Naive thymus-derived CD4-positive, alpha-beta T cell (primary cell): ENCODE data around the gene H2AZ1. TPM values are rescaled to one million over a fixed set of nuclear protein-coding genes. Genes with fewer than 3 reads are reported as not detected.

Experiments
- ATAC-seq: fragments of 150-1000 bp; cut with Tn5 transposase; 2 replicates; pipeline ENCODE4 v1.10.0; 2021; ENCODE audit warnings: mild to moderate bottlenecking, moderate library complexity
- CTCF ChIA-PET: fragments of 350-600 bp; sonication (Branson Sonifier 250); formaldehyde crosslinking; loops from one replicate; lab custom pipeline; 2021; ENCODE audit warnings: antibody characterized with exemption; lab: Charles Lee
- POLR2A ChIA-PET: fragments of 350-600 bp; sonication (Branson Sonifier 250); formaldehyde crosslinking; loops from one replicate; lab custom pipeline; 2021; ENCODE audit warnings: antibody characterized with exemption, inconsistent platforms; lab: Charles Lee
- DNase-seq, 9 donors: peaks; one replicate each; pipeline versions ENCODE4 v3.0.0 to v3.0.0-alpha.2; 2020 to 2022; ENCODE audit warnings: mixed read lengths in 1 of 9
- H3K27ac ChIP-seq: one replicate; pipeline ENCODE4 v1.7.0; 2013; ENCODE audit warnings: mild to moderate bottlenecking, low read depth, low read length, moderate library complexity
- H3K27me3 ChIP-seq, 2 donors: one replicate each; pipeline ENCODE4 v1.7.0; 2013; ENCODE audit warnings: low read length in 2 of 2, mild to moderate bottlenecking in 2 of 2, moderate library complexity in 2 of 2; ENCODE audit not compliant: control insufficient read depth in 2 of 2, insufficient read depth in 2 of 2
- H3K36me3 ChIP-seq, 3 experiments: 1 replicate in 2 of 3; 2 replicates in 1 of 3; pipeline ENCODE4 v1.7.0; 2013; ENCODE audit warnings: low read length in 3 of 3, mild to moderate bottlenecking in 3 of 3, moderate library complexity in 1 of 3; ENCODE audit not compliant: insufficient read depth in 3 of 3, control insufficient read depth in 2 of 3
- H3K4me1 ChIP-seq, 2 donors: one replicate each; pipeline ENCODE4 v1.7.0; 2013; ENCODE audit warnings: low read length in 2 of 2, mild to moderate bottlenecking in 2 of 2, moderate library complexity in 1 of 2; ENCODE audit not compliant: control insufficient read depth in 2 of 2, insufficient read depth in 2 of 2
- H3K4me3 ChIP-seq: 2 replicates; pipeline ENCODE4 v1.7.0; 2013; ENCODE audit warnings: mild to moderate bottlenecking, low read length
- H3K9me3 ChIP-seq, 3 experiments: 1 replicate in 2 of 3; 2 replicates in 1 of 3; pipeline ENCODE4 v1.7.0; 2013; ENCODE audit warnings: low read length in 3 of 3; ENCODE audit not compliant: control insufficient read depth in 2 of 3
- H3K27ac Mint-ChIP-seq, 9 donors: one replicate each; pipeline ENCODE4 v1.8.0; 2020 to 2022; ENCODE audit warnings: mixed read lengths in 9 of 9, mild to moderate bottlenecking in 8 of 9, moderate library complexity in 5 of 9, inconsistent platforms in 2 of 9
- H3K27me3 Mint-ChIP-seq, 5 donors: one replicate each; pipeline ENCODE4 v1.8.0; 2021 to 2022; ENCODE audit warnings: mixed read lengths in 5 of 5, mild to moderate bottlenecking in 1 of 5
- H3K36me3 Mint-ChIP-seq, 5 donors: one replicate each; pipeline ENCODE4 v1.8.0; 2020 to 2022; ENCODE audit warnings: mixed read lengths in 5 of 5, mild to moderate bottlenecking in 3 of 5, inconsistent platforms in 1 of 5
- H3K4me1 Mint-ChIP-seq, 7 donors: one replicate each; pipeline ENCODE4 v1.8.0; 2020 to 2022; ENCODE audit warnings: mixed read lengths in 7 of 7, mild to moderate bottlenecking in 3 of 7, inconsistent platforms in 1 of 7
- H3K4me3 Mint-ChIP-seq, 10 donors: one replicate each; pipeline ENCODE4 v1.8.0; 2020 to 2022; ENCODE audit warnings: mild to moderate bottlenecking in 10 of 10, mixed read lengths in 10 of 10, moderate library complexity in 6 of 10, inconsistent platforms in 2 of 10
- H3K9me3 Mint-ChIP-seq, 11 donors: one replicate each; pipeline ENCODE4 v1.8.0; 2020 to 2022; ENCODE audit warnings: mixed read lengths in 11 of 11, mild to moderate bottlenecking in 4 of 11, inconsistent platforms in 1 of 11, moderate library complexity in 1 of 11
- intact Hi-C, 2 donors: fragments of 100-400 bp; cut with micrococcal nuclease; formaldehyde crosslinking; loops; one replicate each; pipeline ENCODE4 v1.15.1; 2023
- polyA plus RNA-seq, 2 donors: library from polyadenylated mRNA; unstranded; fragments of 300-500 nt; fragmentation: Illumina TruSeq; gene quantifications; one replicate each; pipeline ENCODE4 v1.2.3, GENCODE V29; 2021
- total RNA-seq, 6 experiments: library from RNA in 5 of 6; stranded (reverse) in 5 of 6; gene quantifications; 1 replicate in 5 of 6; 2 replicates in 1 of 6; pipeline ENCODE4 v1.2.3 and lab custom pipeline; 2021 to 2026

The H2AZ1 gene
- 100 to 1,000 TPM in 3 of 5 experiments, 10 to 100 TPM in 2; 82.2 to 407 (median 123) TPM for total RNA-seq
- polyA plus RNA-seq, result 100 to 1,000 TPM; 381 to 414 TPM
- 104 reads per million, percentile 85 among the genes with 10 or more reads in this experiment for total RNA-seq (lab: John Stamatoyannopoulos, UW)

GRCh38 chr4:99949999-99950912 is at the start of gene H2AZ1:
Gene H2AZ1, minus strand, starts transcription at chr4:99950275. Its CDS starts 105 bp downstream, at chr4:99950170.
- POLR2A ChIA-PET, result interaction anchor here (0.7 to 2.4 kb wide), 11 partner anchors 8 to 1294 kb away, joined by 3 to 13 read pairs (median 4); partner anchors contain the start of genes DAPP1, LAMTOR3 and TRMT10A

GRCh38 chr4:99998062-99998867 is 48.2 kb upstream of the H2AZ1 start:
- no peak overlapping the region for H3K27ac ChIP-seq
- Mint-ChIP-seq H3K27me3 (peaks cover 0 to 11% (median 2%) of the 10 kb centered on the region in 5 donors), H3K36me3 (no peaks in the 10 kb centered on the region), H3K4me1 (no peaks in the 10 kb centered on the region), H3K9me3 (no peaks in the 10 kb centered on the region), H3K4me3 (no peak overlapping the region), H3K27ac (no peak overlapping the region)
- ChIA-PET CTCF (interaction anchor here (1.2 kb wide), 1 partner anchor 51 kb away, joined by 3 read pairs; no protein-coding TSS in a partner anchor), POLR2A (interaction anchor here (0.7 kb wide), 1 partner anchor 33 kb away, joined by 4 read pairs; no protein-coding TSS in a partner anchor)
- H3K36me3 ChIP-seq, result no peaks in the 10 kb centered on the region
- ATAC-seq, result no peak
- no peaks in the 10 kb centered on the region for H3K4me1 ChIP-seq
- H3K4me3 ChIP-seq, result no peak overlapping the region
- DNase-seq, result no peak
- intact Hi-C loops, result no loop called here
- no peaks in the 10 kb centered on the region for H3K9me3 ChIP-seq
- no peaks in the 10 kb centered on the region for H3K27me3 ChIP-seq

More at GRCh38 chr4:99949999-99950912, at the start of gene H2AZ1:
- intact Hi-C loops, result loop anchor here (1.0 to 10.0 kb wide), 26 partner anchors 15 to 1807 kb away; partner anchors contain the start of genes ADH5 (in 2 of the 2), DAPP1 (in 2 of the 2), METAP1 (in 2 of the 2) and PPP3CA (in 2 of the 2)
- peak within 1 kb of the TSS; percentile 91 for H3K27ac ChIP-seq
- H3K27ac Mint-ChIP-seq, result no peak within 1 kb of the TSS
- H3K36me3 ChIP-seq, result peaks cover 0 to 5% (median 4%) of the 10 kb centered on the region in 3 experiments
- H3K9me3 Mint-ChIP-seq, result peaks cover 0 to 2% (median 0%) of the 10 kb centered on the region in 11 donors
- H3K27me3 ChIP-seq, result no peaks in the 10 kb centered on the region
- H3K4me3 Mint-ChIP-seq, result no peak within 1 kb of the TSS
- ATAC-seq, result peak; percentile 85
- no peaks in the 10 kb centered on the region for H3K9me3 ChIP-seq
- DNase-seq, result peak; percentile 84 to 98 (median 93)
- H3K4me1 Mint-ChIP-seq, result peaks cover 9 to 32% (median 23%) of the 10 kb centered on the region in 7 donors
- H3K27me3 Mint-ChIP-seq, result no peaks in the 10 kb centered on the region
- H3K4me3 ChIP-seq, result peak within 1 kb of the TSS; percentile 93
- peaks cover 0 to 18% (median 0%) of the 10 kb centered on the region in 5 donors for H3K36me3 Mint-ChIP-seq
- CTCF ChIA-PET, result interaction anchor here (0.9 to 1.4 kb wide), 4 partner anchors 104 to 143 kb away, joined by 3 to 7 read pairs (median 4); no protein-coding TSS in a partner anchor
- H3K4me1 ChIP-seq, result peaks cover 26 to 29% of the 10 kb centered on the region in 2 donors

GRCh38 chr4:99991741-99992140 is 41.7 kb upstream of the H2AZ1 start:
- Mint-ChIP-seq H3K4me1 (no peaks in the 10 kb centered on the region), H3K9me3 (no peaks in the 10 kb centered on the region), H3K27ac (no peak overlapping the region), H3K4me3 (no peak overlapping the region), H3K36me3 (no peaks in the 10 kb centered on the region), H3K27me3 (peaks cover 0 to 21% (median 11%) of the 10 kb centered on the region in 5 donors)
- no peaks in the 10 kb centered on the region for H3K27me3 ChIP-seq
- DNase-seq, result no peak
- H3K9me3 ChIP-seq, result no peaks in the 10 kb centered on the region
- ChIA-PET CTCF (no interaction called here), POLR2A (no interaction called here)
- no peak overlapping the region for H3K27ac ChIP-seq
- H3K4me1 ChIP-seq, result no peaks in the 10 kb centered on the region
- no peak for ATAC-seq
- no peak overlapping the region for H3K4me3 ChIP-seq
- no peaks in the 10 kb centered on the region for H3K36me3 ChIP-seq
- intact Hi-C loops, result no loop called here

- no peak overlapping the region for H3K4me3 ChIP-seq
- Mint-ChIP-seq H3K36me3 (no peaks in the 10 kb centered on the region), H3K4me3 (no peak overlapping the region), H3K4me1 (no peaks in the 10 kb centered on the region), H3K27ac (no peak overlapping the region), H3K9me3 (no peaks in the 10 kb centered on the region), H3K27me3 (peaks cover 0 to 27% (median 15%) of the 10 kb centered on the region in 5 donors)
- DNase-seq (no peak), ATAC-seq (no peak)
- H3K9me3 ChIP-seq, result no peaks in the 10 kb centered on the region
- no peaks in the 10 kb centered on the region for H3K27me3 ChIP-seq
- no peaks in the 10 kb centered on the region for H3K36me3 ChIP-seq
- H3K27ac ChIP-seq, result no peak overlapping the region
- POLR2A ChIA-PET, result no interaction called here
- H3K4me1 ChIP-seq, result no peaks in the 10 kb centered on the region
- CTCF ChIA-PET, result no interaction called here
- intact Hi-C loops, result no loop called here
Observed at GRCh38 chr4:99987681-99988080, 37.6 kb upstream of the H2AZ1 start.

GRCh38 chr4:99986792-99987191 is 36.7 kb upstream of the H2AZ1 start:
- peaks cover 0 to 29% (median 13%) of the 10 kb centered on the region in 5 donors for H3K27me3 Mint-ChIP-seq
- Histone ChIP-seq H3K36me3 (no peaks in the 10 kb centered on the region), H3K27ac (no peak overlapping the region), H3K4me3 (no peak overlapping the region), H3K27me3 (no peaks in the 10 kb centered on the region), H3K9me3 (no peaks in the 10 kb centered on the region), H3K4me1 (no peaks in the 10 kb centered on the region)
- ATAC-seq, result no peak
- peaks cover 0 to 2% (median 0%) of the 10 kb centered on the region in 11 donors for H3K9me3 Mint-ChIP-seq
- POLR2A ChIA-PET, result no interaction called here
- H3K27ac Mint-ChIP-seq, result no peak overlapping the region
- H3K4me3 Mint-ChIP-seq, result no peak overlapping the region
- intact Hi-C loops, result no loop called here
- H3K36me3 Mint-ChIP-seq, result no peaks in the 10 kb centered on the region
- CTCF ChIA-PET, result no interaction called here
- H3K4me1 Mint-ChIP-seq, result no peaks in the 10 kb centered on the region
- DNase-seq, result no peak

GRCh38 chr4:99983289-99983943 is 33.3 kb upstream of the H2AZ1 start:
- Histone ChIP-seq H3K4me1 (no peaks in the 10 kb centered on the region), H3K27me3 (no peaks in the 10 kb centered on the region), H3K9me3 (no peaks in the 10 kb centered on the region), H3K36me3 (no peaks in the 10 kb centered on the region), H3K4me3 (no peak overlapping the region), H3K27ac (no peak overlapping the region)
- DNase-seq (no peak), ATAC-seq (no peak)
- intact Hi-C loops, result no loop called here
- no peaks in the 10 kb centered on the region for H3K36me3 Mint-ChIP-seq
- H3K27ac Mint-ChIP-seq, result no peak overlapping the region
- CTCF ChIA-PET, result no interaction called here
- H3K4me1 Mint-ChIP-seq, result no peaks in the 10 kb centered on the region
- POLR2A ChIA-PET, result no interaction called here
- peaks cover 0 to 11% (median 1%) of the 10 kb centered on the region in 11 donors for H3K9me3 Mint-ChIP-seq
- peaks cover 0 to 26% (median 16%) of the 10 kb centered on the region in 5 donors for H3K27me3 Mint-ChIP-seq
- no peak overlapping the region for H3K4me3 Mint-ChIP-seq
